ENCODE results near the gene VWA3A.

GRCh38 chr16:22116095-22116700 is 23.9 kb downstream of the VWA3A start:
- TF ChIP-seq CREB1 (IDR thresholded peaks at IDR 0.05) (no peak), POLR2A (IDR thresholded peaks at IDR 0.05; ENCODE audit: control extremely low read depth in 1 of 2, low read depth in 2 of 2, low read length in 2 of 2) (no peak), EZH2 (IDR thresholded peaks at IDR 0.05; ENCODE audit: low read depth, low read length, severe bottlenecking) (no peak), POLR2AphosphoS5 (IDR thresholded peaks at IDR 0.05; ENCODE audit: low read depth, low read length) (no peak), TAF1 (IDR thresholded peaks at IDR 0.05; ENCODE audit: low read depth, low read length) (no peak)

All from H1 (cell line).